SK-N-SH (cell line): ENCODE data around the gene OAF. TPM values are rescaled to one million over a fixed set of nuclear protein-coding genes. Genes with fewer than 3 reads are reported as not detected.

Experiments used
- CTCF ChIA-PET: fragments of 300-600, 350-600 bp; formaldehyde crosslinking; extraction: SDS; loops from one replicate; lab custom pipeline; 2021; lab: Yijun Ruan, JAX
- POLR2A ChIA-PET: fragments of 350-600 bp; sonication (Branson Sonifier 250); formaldehyde crosslinking; extraction: SDS; loops from one replicate; lab custom pipeline; 2020; ENCODE audit warnings: antibody characterized with exemption, inconsistent platforms; lab: Yijun Ruan, JAX
- DNase-seq: peaks from one replicate; pipeline ENCODE4 v3.0.0; 2012
- H2AFZ ChIP-seq: fragments of 200-600 bp; sonication (generic); 2 replicates; pipeline ENCODE4 v1.8.1; 2016; ENCODE audit warnings: antibody characterized with exemption, mild to moderate bottlenecking, low read depth
- H3F3A ChIP-seq: fragments of 200-600 bp; sonication (generic); replicated peaks from 2 replicates; pipeline ENCODE3; 2016; ENCODE audit warnings: antibody characterized with exemption, mild to moderate bottlenecking; ENCODE audit not compliant: insufficient read depth
- H3K27ac ChIP-seq, 2 experiments: fragments of 200-500 bp in 1 of 2; fragments of 200-600 bp in 1 of 2; sonication (Bioruptor generic) in 1 of 2; sonication (generic), shearing (Covaris generic) in 1 of 2; 2 replicates each; pipeline versions ENCODE4 v1.5.1 to v1.6.1; 2014 to 2016; ENCODE audit warnings: low read depth in 2 of 2, inconsistent platforms in 1 of 2, low read length in 1 of 2, mild to moderate bottlenecking in 1 of 2, mixed read lengths in 1 of 2
- H3K27me3 ChIP-seq: fragments of 200-600 bp; sonication (generic), shearing (Covaris generic); 2 replicates; pipeline ENCODE4 v1.6.1; 2016; ENCODE audit warnings: mixed run types; ENCODE audit not compliant: insufficient read depth
- H3K36me3 ChIP-seq, 2 experiments: fragments of 200-500 bp in 1 of 2; fragments of 200-600 bp in 1 of 2; sonication (Bioruptor generic) in 1 of 2; sonication (generic) in 1 of 2; replicated peaks in 1 of 2; 2 replicates each; pipeline versions ENCODE3 to v1.5.1; 2014 to 2016; ENCODE audit warnings: low read length in 1 of 2, mild to moderate bottlenecking in 1 of 2; ENCODE audit not compliant: insufficient read depth in 2 of 2, control insufficient read depth in 1 of 2
- H3K4me1 ChIP-seq, 2 experiments: fragments of 200-500 bp in 1 of 2; fragments of 200-600 bp in 1 of 2; sonication (Bioruptor generic) in 1 of 2; sonication (generic), shearing (Covaris generic) in 1 of 2; 2 replicates each; pipeline versions ENCODE4 v1.5.1 to v1.6.1; 2014 to 2016; ENCODE audit warnings: low read depth in 1 of 2, low read length in 1 of 2, mixed run types in 1 of 2; ENCODE audit not compliant: insufficient read depth in 2 of 2, control insufficient read depth in 1 of 2
- H3K4me2 ChIP-seq: fragments of 200-600 bp; sonication (generic), shearing (Covaris generic); 2 replicates; pipeline ENCODE4 v1.6.1; 2017; ENCODE audit warnings: mixed run types
- H3K4me3 ChIP-seq, 2 experiments: fragments of 200-500 bp in 1 of 2; fragments of 200-600 bp in 1 of 2; sonication (Bioruptor generic) in 1 of 2; sonication (generic), shearing (Covaris generic) in 1 of 2; 2 replicates each; pipeline versions ENCODE4 v1.5.1 to v1.8.1; 2014 to 2016; ENCODE audit warnings: low read depth in 2 of 2, inconsistent platforms in 1 of 2, low read length in 1 of 2, mild to moderate bottlenecking in 1 of 2, mixed read lengths in 1 of 2, moderate library complexity in 1 of 2
- H3K79me2 ChIP-seq: fragments of 200-600 bp; sonication (generic); 2 replicates; pipeline ENCODE4 v1.8.1; 2017; ENCODE audit warnings: mild to moderate bottlenecking; ENCODE audit not compliant: insufficient read depth
- H3K9ac ChIP-seq: fragments of 200-600 bp; sonication (generic); 2 replicates; pipeline ENCODE4 v1.6.1; 2017; ENCODE audit warnings: mixed run types
- H3K9me2 ChIP-seq: fragments of 200-600 bp; sonication (generic); 2 replicates; pipeline ENCODE4 v1.6.1; 2017; ENCODE audit warnings: mixed run types
- H3K9me3 ChIP-seq: fragments of 200-600 bp; sonication (generic); 2 replicates; pipeline ENCODE4 v1.6.1; 2017; ENCODE audit warnings: mixed run types, mild to moderate bottlenecking, moderate library complexity
- H4K20me1 ChIP-seq: fragments of 200-600 bp; sonication (generic); 2 replicates; pipeline ENCODE4 v1.6.1; 2017; ENCODE audit warnings: mild to moderate bottlenecking, mixed run types; ENCODE audit not compliant: insufficient read depth
- CHD2 ChIP-seq: fragments of 150-350 bp; IDR thresholded peaks from 2 replicates; pipeline ENCODE4 v1.6.1; 2018; ENCODE audit warnings: low read length; ENCODE audit not compliant: partially characterized antibody
- CTCF ChIP-seq: fragments of 200-600 bp; sonication (generic); IDR thresholded peaks from 2 replicates; pipeline ENCODE4 v1.6.1; 2017; ENCODE audit warnings: antibody characterized with exemption, mild to moderate bottlenecking, moderate library complexity
- EP300 ChIP-seq, 2 experiments: IDR thresholded peaks; 2 replicates each; pipeline versions ENCODE4 v1.4.0 to v1.6.1; 2012; ENCODE audit warnings: borderline replicate concordance in 1 of 2, low read depth in 1 of 2, low read length in 1 of 2
- EZH2phosphoT487 ChIP-seq: fragments of 200-600 bp; sonication (generic); IDR thresholded peaks from 2 replicates; pipeline ENCODE4 v1.6.1; 2017; ENCODE audit warnings: low read depth, mixed run types, mild to moderate bottlenecking, antibody characterized with exemption, moderate library complexity, borderline replicate concordance
- FOSL2 ChIP-seq: IDR thresholded peaks from 2 replicates; pipeline ENCODE4 v1.4.0; 2012; ENCODE audit warnings: low read depth, mild to moderate bottlenecking, moderate library complexity, borderline replicate concordance
- MEF2A ChIP-seq: IDR thresholded peaks from 2 replicates; pipeline ENCODE4 v1.4.0; 2012; ENCODE audit warnings: low read depth, borderline replicate concordance
- MXI1 ChIP-seq: IDR thresholded peaks from 2 replicates; pipeline ENCODE4 v1.6.1; 2012; ENCODE audit warnings: mild to moderate bottlenecking, low read depth, low read length, improper control_type of control experiment
- TAF1 ChIP-seq: IDR thresholded peaks from 2 replicates; pipeline ENCODE4 v1.6.1; 2012; ENCODE audit warnings: low read depth, mild to moderate bottlenecking, low read length, moderate library complexity, borderline replicate concordance
- USF1 ChIP-seq: IDR thresholded peaks from 2 replicates; pipeline ENCODE4 v1.4.0; 2012; ENCODE audit warnings: low read depth, borderline replicate concordance
- USF2 ChIP-seq: fragments of 150-350 bp; IDR thresholded peaks from 2 replicates; pipeline ENCODE4 v1.6.1; 2017; ENCODE audit warnings: antibody characterized with exemption, low read length, low read depth, borderline replicate concordance
- ZBTB33 ChIP-seq: IDR thresholded peaks from 2 replicates; pipeline ENCODE4 v1.4.0; 2012; ENCODE audit warnings: low read depth, borderline replicate concordance
- WGBS: methylation state at CpG from one replicate; pipeline ENCODE4 v1.1.6; 2017; ENCODE audit warnings: low lambda C conversion rate; 5-methylcytosine and 5-hydroxymethylcytosine counted together
- polyA plus RNA-seq, 3 experiments: library from polyadenylated mRNA; depleted of rRNA; stranded (reverse); fragments of >200 nt; gene quantifications; 2 replicates each; pipeline ENCODE4 v1.2.3, GENCODE V29; 2012

Gene OAF
- polyA plus RNA-seq, 1 of the 3 experiments (the other 2 are of a cell fraction) = 28.0 TPM

GRCh38 chr11:120195601-120196320 is 15.1 kb upstream of the OAF start:
- Histone ChIP-seq H3K9me2 (no peaks in the 10 kb centered on the region), H4K20me1 (no peaks in the 10 kb centered on the region), H3K4me2 (no peak overlapping the region), H3K4me1 (peaks cover 0 to 18% of the 10 kb centered on the region in 2 experiments; a peak in 1 of 4 replicates), H3F3A (no peaks in the 10 kb centered on the region), H3K79me2 (no peaks in the 10 kb centered on the region), H2AFZ (no peak overlapping the region), H3K27me3 (peaks cover 6% of the 10 kb centered on the region; the same call in 1 of the 2 replicates), H3K36me3 (no peaks in the 10 kb centered on the region), H3K4me3 (no peak overlapping the region), H3K9me3 (no peaks in the 10 kb centered on the region), H3K9ac (no peak overlapping the region), H3K27ac (no peak overlapping the region)
- POLR2A ChIA-PET = interaction anchor here (1.1 kb wide), 1 partner anchor 8 kb away, joined by 3 read pairs; no protein-coding TSS in a partner anchor
- 86% methylated on average over 13 of the region's 13 CpGs for WGBS
- DNase-seq = no peak
- no peak for TF ChIP-seq USF2
- CTCF ChIA-PET = interaction anchor here (0.9 to 1.5 kb wide), 4 partner anchors 29 to 104 kb away, joined by 3 to 4 read pairs (median 4); no protein-coding TSS in a partner anchor

GRCh38 chr11:120196826-120197225 is 14.0 kb upstream of the OAF start:
- Histone ChIP-seq H3K4me3 (no peak overlapping the region), H3K9me2 (no peaks in the 10 kb centered on the region), H3F3A (no peaks in the 10 kb centered on the region), H3K27ac (no peak overlapping the region), H3K4me2 (no peak overlapping the region), H3K9ac (no peak overlapping the region), H3K27me3 (peaks cover 7% of the 10 kb centered on the region; the same call in 1 of the 2 replicates), H2AFZ (no peak overlapping the region), H3K79me2 (no peaks in the 10 kb centered on the region), H3K9me3 (no peaks in the 10 kb centered on the region), H4K20me1 (no peaks in the 10 kb centered on the region), H3K36me3 (no peaks in the 10 kb centered on the region), H3K4me1 (peaks cover 0 to 13% of the 10 kb centered on the region in 2 experiments; a peak in 1 of 4 replicates)
- CTCF ChIA-PET = interaction anchor here (0.8 to 1.5 kb wide), 6 partner anchors 9 to 103 kb away, joined by 3 to 4 read pairs (median 4); no protein-coding TSS in a partner anchor
- TF ChIP-seq CHD2 (no peak), MXI1 (no peak), EP300 (IDR thresholded peaks at IDR 0.05; ENCODE audit: borderline replicate concordance in 1 of 2, low read depth in 1 of 2, low read length in 1 of 2) (no peak), FOSL2 (no peak), CTCF (no peak), EZH2phosphoT487 (no peak), TAF1 (no peak), USF1 (no peak), MEF2A (no peak), ZBTB33 (no peak)
- WGBS = 86% methylated on average over 6 of the region's 6 CpGs
- DNase-seq = no peak
- POLR2A ChIA-PET = no interaction called here
